ENCODE results near the gene CHMP2A.

DNA sequence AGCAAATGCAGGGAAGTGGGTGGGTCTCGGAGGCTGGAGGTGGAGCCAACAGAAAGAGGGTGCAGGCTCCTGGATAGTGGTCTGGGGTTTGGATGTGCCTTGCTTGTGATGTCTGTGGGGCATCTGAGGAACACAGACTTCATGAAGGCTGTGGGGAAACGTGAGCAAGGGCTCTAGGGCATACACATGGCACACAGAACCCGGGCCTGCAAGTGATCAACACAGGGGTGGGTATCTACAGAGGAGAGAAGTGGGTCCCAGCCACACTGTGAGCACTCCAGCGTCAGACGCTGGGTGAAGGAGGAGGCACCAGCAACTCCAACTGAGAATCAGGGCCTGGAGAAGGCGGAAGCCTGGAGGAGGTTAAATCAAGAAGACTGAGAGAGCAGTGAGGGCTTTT lies 8.9 kb upstream of the CHMP2A start:
- TF ChIP-seq CTCF (IDR thresholded peaks at IDR 0.05) = no peak
- TF ChIP-seq POLR2A (IDR thresholded peaks at IDR 0.05) = no peak

All from uterus (tissue), 2 donors.